Measurements from ENCODE around the gene SURF4. TPM values are rescaled to one million over a fixed set of nuclear protein-coding genes. Genes with fewer than 3 reads are reported as not detected.
"Not testable (repeated sequence)": the region's sequence is repeated elsewhere in the genome, so short reads cannot be mapped to it uniquely, and the experiment has no call there.

The SURF4 gene
- total RNA-seq, 1 experiment from 2014 or later = 214 TPM

DNA sequence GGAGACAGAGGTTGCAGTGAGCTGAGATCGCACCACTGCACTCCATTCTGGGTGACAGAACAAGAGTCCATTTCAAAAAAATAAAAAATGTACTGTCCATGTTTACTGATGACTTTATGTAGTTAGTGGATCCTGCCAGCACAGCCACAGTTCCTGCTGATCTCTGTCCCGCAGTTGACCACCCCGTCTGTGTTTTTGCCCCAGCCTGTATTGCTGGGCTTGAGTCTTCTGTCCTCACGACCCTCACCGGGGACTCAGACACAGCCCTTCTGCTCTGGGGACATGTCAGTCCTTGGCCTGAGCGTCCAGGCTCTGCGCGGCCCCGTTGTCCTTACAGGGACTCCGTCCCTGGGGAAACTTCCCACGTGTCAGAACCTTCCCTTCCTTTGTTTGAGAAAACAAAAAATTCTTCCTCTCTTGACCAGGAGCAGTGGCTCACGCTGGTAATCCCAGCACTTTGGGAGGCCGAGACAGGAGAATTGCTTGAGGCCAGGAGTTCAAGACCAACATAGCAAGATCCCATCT is 54.4 kb downstream of the SURF4 start:
- DNase-seq (ENCODE audit: low spot score) = no peak
- POLR2A ChIA-PET (ENCODE audit: low non-redundant PET) = no interaction called here
- BruUV-seq (replicated peaks) = no TSS peak
- intact Hi-C loops (cut with micrococcal nuclease; ENCODE audit: unreplicated experiment) = no loop called here
- TF ChIP-seq, protein P1, sequence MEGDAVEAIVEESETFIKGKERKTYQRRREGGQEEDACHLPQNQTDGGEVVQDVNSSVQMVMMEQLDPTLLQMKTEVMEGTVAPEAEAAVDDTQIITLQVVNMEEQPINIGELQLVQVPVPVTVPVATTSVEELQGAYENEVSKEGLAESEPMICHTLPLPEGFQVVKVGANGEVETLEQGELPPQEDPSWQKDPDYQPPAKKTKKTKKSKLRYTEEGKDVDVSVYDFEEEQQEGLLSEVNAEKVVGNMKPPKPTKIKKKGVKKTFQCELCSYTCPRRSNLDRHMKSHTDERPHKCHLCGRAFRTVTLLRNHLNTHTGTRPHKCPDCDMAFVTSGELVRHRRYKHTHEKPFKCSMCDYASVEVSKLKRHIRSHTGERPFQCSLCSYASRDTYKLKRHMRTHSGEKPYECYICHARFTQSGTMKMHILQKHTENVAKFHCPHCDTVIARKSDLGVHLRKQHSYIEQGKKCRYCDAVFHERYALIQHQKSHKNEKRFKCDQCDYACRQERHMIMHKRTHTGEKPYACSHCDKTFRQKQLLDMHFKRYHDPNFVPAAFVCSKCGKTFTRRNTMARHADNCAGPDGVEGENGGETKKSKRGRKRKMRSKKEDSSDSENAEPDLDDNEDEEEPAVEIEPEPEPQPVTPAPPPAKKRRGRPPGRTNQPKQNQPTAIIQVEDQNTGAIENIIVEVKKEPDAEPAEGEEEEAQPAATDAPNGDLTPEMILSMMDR (conservative IDR thresholded peaks at IDR 0.05; ENCODE audit: low read depth, low read length) = no peak
- TF ChIP-seq EZH2 (IDR thresholded peaks at IDR 0.05; ENCODE audit: borderline replicate concordance, low read depth, low read length, poor library complexity, severe bottlenecking) = no peak
- Histone ChIP-seq H3K27ac (ENCODE audit: low read depth, low read length, poor library complexity, severe bottlenecking) (no peak overlapping the region), H3K36me3 (ENCODE audit: insufficient read depth, low read length, poor library complexity, severe bottlenecking) (no peaks in the 10 kb centered on the region), H3K4me3 (ENCODE audit: low read depth, low read length, poor library complexity, severe bottlenecking) (no peak overlapping the region), H3K27me3 (replicated peaks; ENCODE audit: insufficient read depth, low read depth, low read length, poor library complexity) (no peaks in the 10 kb centered on the region), H3K4me1 (ENCODE audit: insufficient read depth, low read length, poor library complexity, severe bottlenecking) (no peaks in the 10 kb centered on the region), H3K9me3 (ENCODE audit: low read depth, low read length, poor library complexity, severe bottlenecking) (no peaks in the 10 kb centered on the region)
- CTCF ChIA-PET = no interaction called here

DNA sequence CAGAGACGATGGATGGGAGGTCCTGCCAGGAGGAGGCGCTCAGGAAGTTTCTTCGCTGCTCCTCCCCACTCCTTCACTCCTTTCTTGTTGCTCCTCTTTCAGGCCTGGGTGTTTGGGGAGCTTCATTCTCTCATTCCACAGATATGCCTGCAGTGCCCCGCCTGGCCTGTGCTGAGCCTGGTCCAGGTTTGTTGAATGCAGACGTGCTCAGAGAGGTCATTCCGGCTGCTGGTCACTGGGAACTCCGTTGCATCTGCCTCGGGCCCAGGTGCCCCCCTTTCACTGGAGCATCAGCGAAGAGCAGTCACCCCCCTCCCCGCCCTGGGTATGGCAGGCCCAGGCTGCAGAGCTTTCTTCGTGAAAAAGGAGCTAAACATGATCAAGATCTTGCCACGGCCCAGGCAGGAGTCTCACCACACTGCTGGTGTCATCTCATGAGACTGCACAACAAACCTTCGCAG is 55.4 kb downstream of the SURF4 start:
- intact Hi-C loops (cut with micrococcal nuclease; ENCODE audit: unreplicated experiment) = no loop called here
- H3K36me3 ChIP-seq (ENCODE audit: insufficient read depth, low read length, poor library complexity, severe bottlenecking) = no peaks in the 10 kb centered on the region
- ChIA-PET CTCF (no interaction called here), POLR2A (ENCODE audit: low non-redundant PET) (no interaction called here)
- no peaks in the 10 kb centered on the region for H3K27me3 ChIP-seq (replicated peaks; ENCODE audit: insufficient read depth, low read depth, low read length, poor library complexity)
- H3K27ac ChIP-seq (ENCODE audit: low read depth, low read length, poor library complexity, severe bottlenecking) = no peak overlapping the region
- no peaks in the 10 kb centered on the region for H3K4me1 ChIP-seq (ENCODE audit: insufficient read depth, low read length, poor library complexity, severe bottlenecking)
- H3K9me3 ChIP-seq (ENCODE audit: low read depth, low read length, poor library complexity, severe bottlenecking) = no peaks in the 10 kb centered on the region
- TF ChIP-seq, protein P1 (conservative IDR thresholded peaks at IDR 0.05; ENCODE audit: low read depth, low read length) = no peak
- no peak for TF ChIP-seq EZH2 (IDR thresholded peaks at IDR 0.05; ENCODE audit: borderline replicate concordance, low read depth, low read length, poor library complexity, severe bottlenecking)
- no peak for DNase-seq (ENCODE audit: low spot score)
- BruUV-seq (replicated peaks) = no TSS peak
- H3K4me3 ChIP-seq (ENCODE audit: low read depth, low read length, poor library complexity, severe bottlenecking) = no peak overlapping the region

DNA sequence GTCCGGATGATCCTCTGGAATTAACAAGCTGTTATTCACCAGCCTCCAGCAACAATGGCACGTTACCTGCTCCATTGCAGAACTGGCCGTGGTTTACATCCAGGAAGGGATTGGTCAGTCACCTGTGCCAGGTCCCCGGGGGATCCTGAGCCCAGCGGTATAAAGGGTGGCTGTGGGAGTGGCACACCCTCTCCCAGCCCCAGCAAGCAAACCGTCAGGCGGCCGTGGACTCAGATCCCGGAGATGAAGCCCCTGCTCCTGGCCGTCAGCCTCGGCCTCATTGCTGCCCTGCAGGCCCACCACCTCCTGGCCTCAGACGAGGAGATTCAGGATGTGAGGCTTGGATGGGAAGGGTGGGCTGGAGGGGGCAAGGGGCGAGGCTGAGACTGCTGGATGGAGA is 58.3 kb downstream of the SURF4 start:
- H3K27me3 ChIP-seq (replicated peaks; ENCODE audit: insufficient read depth, low read depth, low read length, poor library complexity); DNase-seq (ENCODE audit: low spot score); BruUV-seq (replicated peaks); H3K4me1 ChIP-seq (ENCODE audit: insufficient read depth, low read length, poor library complexity, severe bottlenecking); CTCF ChIA-PET; H3K4me3 ChIP-seq (ENCODE audit: low read depth, low read length, poor library complexity, severe bottlenecking); H3K9me3 ChIP-seq (ENCODE audit: low read depth, low read length, poor library complexity, severe bottlenecking); POLR2A ChIA-PET (ENCODE audit: low non-redundant PET); H3K27ac ChIP-seq (ENCODE audit: low read depth, low read length, poor library complexity, severe bottlenecking); intact Hi-C loops (cut with micrococcal nuclease; ENCODE audit: unreplicated experiment); H3K36me3 ChIP-seq (ENCODE audit: insufficient read depth, low read length, poor library complexity, severe bottlenecking): not testable (repeated sequence)

DNA sequence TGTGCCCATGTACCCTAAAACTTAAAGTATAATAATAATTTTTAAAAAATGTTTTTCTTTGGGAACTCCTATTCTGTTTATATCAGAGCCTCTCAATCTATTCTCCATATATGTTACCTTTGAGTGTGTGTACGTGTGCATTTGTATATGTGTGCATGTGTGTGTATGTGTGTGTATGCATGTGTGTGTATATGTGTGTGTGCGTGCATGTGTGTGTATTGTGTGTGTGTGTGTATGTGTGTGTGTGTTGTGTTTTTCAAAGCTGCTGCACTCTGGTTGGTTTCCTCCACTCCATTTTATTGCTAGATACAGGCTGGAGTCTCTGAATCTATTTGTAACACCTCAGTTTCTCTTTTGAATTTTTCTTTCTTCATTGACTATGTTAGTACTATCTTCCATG is 59.9 kb downstream of the SURF4 start:
- no peaks in the 10 kb centered on the region for H3K36me3 ChIP-seq (ENCODE audit: insufficient read depth, low read length, poor library complexity, severe bottlenecking)
- ChIA-PET CTCF (no interaction called here), POLR2A (ENCODE audit: low non-redundant PET) (no interaction called here)
- H3K27ac ChIP-seq (ENCODE audit: low read depth, low read length, poor library complexity, severe bottlenecking) = no peak overlapping the region
- no peak overlapping the region for H3K4me3 ChIP-seq (ENCODE audit: low read depth, low read length, poor library complexity, severe bottlenecking)
- TF ChIP-seq, protein P1 (conservative IDR thresholded peaks at IDR 0.05; ENCODE audit: low read depth, low read length) = no peak
- no peak for TF ChIP-seq EZH2 (IDR thresholded peaks at IDR 0.05; ENCODE audit: borderline replicate concordance, low read depth, low read length, poor library complexity, severe bottlenecking)
- H3K27me3 ChIP-seq (replicated peaks; ENCODE audit: insufficient read depth, low read depth, low read length, poor library complexity) = no peaks in the 10 kb centered on the region
- no peak for DNase-seq (ENCODE audit: low spot score)
- intact Hi-C loops (cut with micrococcal nuclease; ENCODE audit: unreplicated experiment) = no loop called here
- BruUV-seq (replicated peaks) = no TSS peak
- H3K9me3 ChIP-seq (ENCODE audit: low read depth, low read length, poor library complexity, severe bottlenecking) = no peaks in the 10 kb centered on the region
- no peaks in the 10 kb centered on the region for H3K4me1 ChIP-seq (ENCODE audit: insufficient read depth, low read length, poor library complexity, severe bottlenecking)

Data from A673 (cell line).